ENCODE measurements around the gene CDC42EP4.
"Not testable (repeated sequence)": the region's sequence is repeated elsewhere in the genome, so short reads cannot be mapped to it uniquely, and the experiment has no call there.

The CDC42EP4 gene

GRCh38 chr17:73280191-73280590, 31.6 kb downstream of the CDC42EP4 start:
- FAIRE-seq, result no peak
- DNase-seq (ENCODE audit: low spot score), result no peak

GRCh38 chr17:73279704-73280103, 32.1 kb downstream of the CDC42EP4 start:
- DNase-seq (ENCODE audit: low spot score), result no peak
- no peak for FAIRE-seq

- FAIRE-seq (no peak), DNase-seq (ENCODE audit: low spot score) (no peak)
These were observed 33.0 kb downstream of the CDC42EP4 start for GRCh38 chr17:73278465-73279453.

- no peak for FAIRE-seq
- DNase-seq (ENCODE audit: low spot score), result no peak
These were observed 33.7 kb downstream of the CDC42EP4 start for GRCh38 chr17:73278049-73278464.

GRCh38 chr17:73274490-73274889, 37.3 kb downstream of the CDC42EP4 start:
- FAIRE-seq (no peak), DNase-seq (ENCODE audit: low spot score) (no peak)

GRCh38 chr17:73272906-73273218, 38.9 kb downstream of the CDC42EP4 start:
- FAIRE-seq (no peak), DNase-seq (ENCODE audit: low spot score) (no peak)

- FAIRE-seq, result no peak
- DNase-seq (ENCODE audit: low spot score), result no peak
These were observed 40.7 kb downstream of the CDC42EP4 start for GRCh38 chr17:73271072-73271471.

- DNase-seq (ENCODE audit: low spot score), result no peak
- FAIRE-seq, result no peak
These were observed 42.0 kb downstream of the CDC42EP4 start for GRCh38 chr17:73269791-73270190.

- FAIRE-seq, result no peak
- DNase-seq (ENCODE audit: low spot score), result no peak
These were observed 42.5 kb downstream of the CDC42EP4 start for GRCh38 chr17:73269329-73269615.

GRCh38 chr17:73268582-73269328, 43.0 kb downstream of the CDC42EP4 start:
- DNase-seq (ENCODE audit: low spot score), result peak; percentile 27
- FAIRE-seq, result no peak

- DNase-seq (ENCODE audit: low spot score), result no peak
- FAIRE-seq, result no peak
These were observed 43.9 kb downstream of the CDC42EP4 start for GRCh38 chr17:73267648-73268537.

GRCh38 chr17:73266796-73267195, 45.0 kb downstream of the CDC42EP4 start:
- FAIRE-seq (no peak), DNase-seq (ENCODE audit: low spot score) (no peak)

GRCh38 chr17:73265646-73266640, 45.9 kb downstream of the CDC42EP4 start:
- DNase-seq (ENCODE audit: low spot score), result no peak

GRCh38 chr17:73264448-73264847, 47.4 kb downstream of the CDC42EP4 start:
- not testable (repeated sequence) for FAIRE-seq; DNase-seq (ENCODE audit: low spot score)

More at GRCh38 chr17:73265646-73266640, 45.9 kb downstream of the CDC42EP4 start:
- FAIRE-seq, result no peak

GRCh38 chr17:73262676-73263642, 48.8 kb downstream of the CDC42EP4 start:
- FAIRE-seq, result no peak

GRCh38 chr17:73261952-73262675, 49.7 kb downstream of the CDC42EP4 start:
- FAIRE-seq, result no peak
- DNase-seq (ENCODE audit: low spot score), result no peak

More at GRCh38 chr17:73262676-73263642, 48.8 kb downstream of the CDC42EP4 start:
- no peak for DNase-seq (ENCODE audit: low spot score)

GRCh38 chr17:73261617-73261951, 50.2 kb downstream of the CDC42EP4 start, which contains the start of gene CPSF4L:
Gene CPSF4L, minus strand, starts transcription at chr17:73261880. Its CDS starts 62 bp downstream, at chr17:73261818.
- no peak for DNase-seq (ENCODE audit: low spot score)
- no peak for FAIRE-seq

- DNase-seq (ENCODE audit: low spot score) (no peak), FAIRE-seq (no peak)
These were observed 54.3 kb downstream of the CDC42EP4 start for GRCh38 chr17:73257516-73257915.
